Naive B cell (primary cell): ENCODE results near the gene KRTAP5-7. TPM values are rescaled to one million over a fixed set of nuclear protein-coding genes. Genes with fewer than 3 reads are reported as not detected.

Experiments
- ATAC-seq, 2 donors: fragments of 150-1000 bp; cut with Tn5 transposase; 2 replicates each; pipeline ENCODE4 v1.10.0; 2021; ENCODE audit warnings: low read depth in 2 of 2, mild to moderate bottlenecking in 2 of 2, moderate library complexity in 2 of 2
- DNase-seq: peaks from one replicate; pipeline ENCODE4 v3.0.0; 2022
- H3K27ac Mint-ChIP-seq, 6 donors: one replicate each; pipeline ENCODE4 v1.8.0; 2020 to 2022; ENCODE audit warnings: mild to moderate bottlenecking in 6 of 6, mixed read lengths in 6 of 6, moderate library complexity in 5 of 6, inconsistent platforms in 2 of 6
- H3K27me3 Mint-ChIP-seq, 3 donors: one replicate each; pipeline ENCODE4 v1.8.0; 2021 to 2022; ENCODE audit warnings: mixed read lengths in 3 of 3, mild to moderate bottlenecking in 1 of 3
- H3K36me3 Mint-ChIP-seq, 2 donors: one replicate each; pipeline ENCODE4 v1.8.0; 2020 to 2022; ENCODE audit warnings: mixed read lengths in 2 of 2, inconsistent platforms in 1 of 2, mild to moderate bottlenecking in 1 of 2
- H3K4me1 Mint-ChIP-seq, 3 donors: one replicate each; pipeline ENCODE4 v1.8.0; 2020 to 2022; ENCODE audit warnings: mixed read lengths in 3 of 3, inconsistent platforms in 1 of 3, mild to moderate bottlenecking in 1 of 3, moderate library complexity in 1 of 3
- H3K4me3 Mint-ChIP-seq, 8 donors: one replicate each; pipeline ENCODE4 v1.8.0; 2020 to 2022; ENCODE audit warnings: mild to moderate bottlenecking in 8 of 8, mixed read lengths in 8 of 8, moderate library complexity in 8 of 8, inconsistent platforms in 2 of 8
- H3K9me3 Mint-ChIP-seq, 7 donors: one replicate each; pipeline ENCODE4 v1.8.0; 2020 to 2022; ENCODE audit warnings: mixed read lengths in 7 of 7, mild to moderate bottlenecking in 5 of 7, inconsistent platforms in 2 of 7, moderate library complexity in 1 of 7
- polyA plus RNA-seq, 6 donors: library from polyadenylated mRNA; unstranded; fragments of 300-500 nt; fragmentation: Illumina TruSeq; gene quantifications; one replicate each; pipeline ENCODE4 v1.2.3, GENCODE V29; 2021; ENCODE audit warnings: low read depth in 6 of 6

Gene KRTAP5-7
- polyA plus RNA-seq, 6 donors from 2014 or later = not detected

- Mint-ChIP-seq H3K27ac (peak overlapping the region in 2 of 6 donors; percentile 15 to 21), H3K4me3 (peak overlapping the region in 5 of 8 donors; percentile 10 to 70 (median 18)), H3K36me3 (peaks cover 9 to 23% of the 10 kb centered on the region in 2 donors), H3K4me1 (peaks cover 16 to 21% (median 19%) of the 10 kb centered on the region in 3 donors), H3K27me3 (peaks cover 3 to 34% (median 11%) of the 10 kb centered on the region in 3 donors), H3K9me3 (peaks cover 3 to 18% (median 8%) of the 10 kb centered on the region in 7 donors)
- ATAC-seq (peak; percentile 40 to 54), DNase-seq (peak; percentile 9)
These were observed 16.8 kb downstream of the KRTAP5-7 start for GRCh38 chr11:71543866-71544265.

GRCh38 chr11:71544525-71545214 is 17.6 kb downstream of the KRTAP5-7 start:
- peaks cover 9 to 23% of the 10 kb centered on the region in 2 donors for H3K36me3 Mint-ChIP-seq
- peak overlapping the region in 2 of 8 donors; percentile 18 to 19 for H3K4me3 Mint-ChIP-seq
- DNase-seq (no peak), ATAC-seq (no peak)
- H3K27me3 Mint-ChIP-seq = peaks cover 9 to 34% (median 18%) of the 10 kb centered on the region in 3 donors
- peaks cover 3 to 18% (median 8%) of the 10 kb centered on the region in 7 donors for H3K9me3 Mint-ChIP-seq
- H3K27ac Mint-ChIP-seq = no peak overlapping the region
- peaks cover 19 to 26% (median 24%) of the 10 kb centered on the region in 3 donors for H3K4me1 Mint-ChIP-seq

- H3K36me3 Mint-ChIP-seq = peaks cover 9 to 21% of the 10 kb centered on the region in 2 donors
- H3K4me1 Mint-ChIP-seq = peaks cover 23 to 34% (median 32%) of the 10 kb centered on the region in 3 donors
- H3K27me3 Mint-ChIP-seq = peaks cover 10 to 34% (median 18%) of the 10 kb centered on the region in 3 donors
- H3K4me3 Mint-ChIP-seq = no peak overlapping the region
- DNase-seq (no peak), ATAC-seq (no peak)
- no peak overlapping the region for H3K27ac Mint-ChIP-seq
- peaks cover 3 to 17% (median 8%) of the 10 kb centered on the region in 7 donors for H3K9me3 Mint-ChIP-seq
These were observed 18.4 kb downstream of the KRTAP5-7 start for GRCh38 chr11:71545405-71545966.

GRCh38 chr11:71548120-71548519 is 21.1 kb downstream of the KRTAP5-7 start, which contains the start of gene KRTAP5-9:
KRTAP5-9 (plus strand) TSS chr11:71548420; CDS start chr11:71548658, 238 bp downstream.
- peaks cover 5 to 11% of the 10 kb centered on the region in 2 donors for H3K36me3 Mint-ChIP-seq
- no peak for ATAC-seq
- peak within 1 kb of the TSS in 1 of 6 donors; percentile 43 for H3K27ac Mint-ChIP-seq
- peak within 1 kb of the TSS in 1 of 8 donors; percentile 3 for H3K4me3 Mint-ChIP-seq
- peaks cover 6 to 24% (median 18%) of the 10 kb centered on the region in 3 donors for H3K27me3 Mint-ChIP-seq
- peaks cover 0 to 7% (median 3%) of the 10 kb centered on the region in 7 donors for H3K9me3 Mint-ChIP-seq
- peaks cover 19 to 32% (median 31%) of the 10 kb centered on the region in 3 donors for H3K4me1 Mint-ChIP-seq
- no peak for DNase-seq

GRCh38 chr11:71548716-71549151 is 21.7 kb downstream of the KRTAP5-7 start:
- peak overlapping the region in 1 of 8 donors; percentile 3 for H3K4me3 Mint-ChIP-seq
- peaks cover 0 to 7% (median 4%) of the 10 kb centered on the region in 7 donors for H3K9me3 Mint-ChIP-seq
- peaks cover 13 to 25% (median 25%) of the 10 kb centered on the region in 3 donors for H3K4me1 Mint-ChIP-seq
- peaks cover 5 to 11% of the 10 kb centered on the region in 2 donors for H3K36me3 Mint-ChIP-seq
- H3K27me3 Mint-ChIP-seq = peaks cover 6 to 24% (median 18%) of the 10 kb centered on the region in 3 donors
- no peak for ATAC-seq
- no peak for DNase-seq
- peak overlapping the region in 1 of 6 donors; percentile 43 for H3K27ac Mint-ChIP-seq

- Mint-ChIP-seq H3K9me3 (peaks cover 0 to 2% (median 0%) of the 10 kb centered on the region in 7 donors), H3K4me3 (no peak overlapping the region), H3K27ac (no peak overlapping the region), H3K36me3 (peaks cover 0 to 1% of the 10 kb centered on the region in 2 donors), H3K4me1 (peaks cover 7 to 16% (median 14%) of the 10 kb centered on the region in 3 donors), H3K27me3 (peaks cover 15 to 32% (median 24%) of the 10 kb centered on the region in 3 donors)
- ATAC-seq (no peak), DNase-seq (no peak)
These were observed 24.6 kb downstream of the KRTAP5-7 start for GRCh38 chr11:71551711-71552110.

GRCh38 chr11:71554996-71555395 is 27.9 kb downstream of the KRTAP5-7 start:
- DNase-seq = no peak
- Mint-ChIP-seq H3K27ac (no peak overlapping the region), H3K9me3 (peaks cover 0 to 3% (median 0%) of the 10 kb centered on the region in 7 donors), H3K36me3 (no peaks in the 10 kb centered on the region), H3K4me1 (peaks cover 3 to 9% (median 7%) of the 10 kb centered on the region in 3 donors), H3K27me3 (peaks cover 9 to 19% (median 17%) of the 10 kb centered on the region in 3 donors), H3K4me3 (no peak overlapping the region)
- no peak for ATAC-seq

GRCh38 chr11:71555508-71555907 is 28.4 kb downstream of the KRTAP5-7 start:
- peaks cover 0 to 4% (median 2%) of the 10 kb centered on the region in 3 donors for H3K4me1 Mint-ChIP-seq
- no peak overlapping the region for H3K4me3 Mint-ChIP-seq
- H3K27me3 Mint-ChIP-seq = peaks cover 9 to 19% (median 17%) of the 10 kb centered on the region in 3 donors
- H3K9me3 Mint-ChIP-seq = peaks cover 0 to 7% (median 2%) of the 10 kb centered on the region in 7 donors
- ATAC-seq (no peak), DNase-seq (no peak)
- H3K27ac Mint-ChIP-seq = no peak overlapping the region
- no peaks in the 10 kb centered on the region for H3K36me3 Mint-ChIP-seq

GRCh38 chr11:71556018-71556417 is 29.0 kb downstream of the KRTAP5-7 start:
- Mint-ChIP-seq H3K27me3 (peaks cover 11 to 23% (median 20%) of the 10 kb centered on the region in 3 donors), H3K4me3 (no peak overlapping the region), H3K4me1 (peaks cover 0 to 2% (median 0%) of the 10 kb centered on the region in 3 donors), H3K36me3 (peaks cover 0 to 1% of the 10 kb centered on the region in 2 donors), H3K9me3 (peaks cover 0 to 12% (median 2%) of the 10 kb centered on the region in 7 donors), H3K27ac (no peak overlapping the region)
- no peak for DNase-seq
- ATAC-seq = no peak

GRCh38 chr11:71557257-71557656 is 30.2 kb downstream of the KRTAP5-7 start:
- Mint-ChIP-seq H3K4me1 (no peaks in the 10 kb centered on the region), H3K27ac (no peak overlapping the region), H3K27me3 (peaks cover 19 to 30% (median 25%) of the 10 kb centered on the region in 3 donors), H3K4me3 (no peak overlapping the region), H3K9me3 (peaks cover 0 to 17% (median 2%) of the 10 kb centered on the region in 7 donors), H3K36me3 (peaks cover 0 to 7% of the 10 kb centered on the region in 2 donors)
- ATAC-seq (no peak), DNase-seq (no peak)

- no peaks in the 10 kb centered on the region for H3K4me1 Mint-ChIP-seq
- peaks cover 30 to 41% (median 36%) of the 10 kb centered on the region in 3 donors for H3K27me3 Mint-ChIP-seq
- peaks cover 0 to 7% of the 10 kb centered on the region in 2 donors for H3K36me3 Mint-ChIP-seq
- H3K9me3 Mint-ChIP-seq = peaks cover 0 to 17% (median 1%) of the 10 kb centered on the region in 7 donors
- H3K4me3 Mint-ChIP-seq = peak overlapping the region in 1 of 8 donors; percentile 31
- ATAC-seq (no peak), DNase-seq (no peak)
- H3K27ac Mint-ChIP-seq = no peak overlapping the region
These were observed 31.9 kb downstream of the KRTAP5-7 start for GRCh38 chr11:71558996-71559395.

GRCh38 chr11:71562120-71562519 is 35.1 kb downstream of the KRTAP5-7 start:
- Mint-ChIP-seq H3K27ac (no peak overlapping the region), H3K9me3 (peaks cover 0 to 17% (median 1%) of the 10 kb centered on the region in 7 donors), H3K4me3 (no peak overlapping the region), H3K4me1 (no peaks in the 10 kb centered on the region), H3K27me3 (peaks cover 27 to 55% (median 44%) of the 10 kb centered on the region in 3 donors), H3K36me3 (peaks cover 0 to 7% of the 10 kb centered on the region in 2 donors)
- ATAC-seq = no peak
- no peak for DNase-seq

GRCh38 chr11:71563406-71563805 is 36.3 kb downstream of the KRTAP5-7 start:
- Mint-ChIP-seq H3K27ac (peak overlapping the region in 1 of 6 donors; percentile 2), H3K4me3 (no peak overlapping the region), H3K9me3 (peaks cover 0 to 17% (median 1%) of the 10 kb centered on the region in 7 donors), H3K4me1 (no peaks in the 10 kb centered on the region), H3K27me3 (peaks cover 26 to 52% (median 44%) of the 10 kb centered on the region in 3 donors), H3K36me3 (peaks cover 0 to 7% of the 10 kb centered on the region in 2 donors)
- no peak for DNase-seq
- ATAC-seq = no peak
